Suprapubic skin (tissue), 4 donors: Measurements from ENCODE around the gene USP2. TPM values are rescaled to one million over a fixed set of nuclear protein-coding genes. Genes with fewer than 3 reads are reported as not detected.
A peak's percentile ranks its signal among the peaks of the same experiment; 100 is the strongest.

Experiments
- DNase-seq, 2 donors: peaks; one replicate each; pipeline ENCODE4 v3.0.0-alpha.2; 2019; ENCODE audit warnings: low spot score in 2 of 2
- H3K27ac ChIP-seq: fragments of 200-600 bp; sonication (generic); one replicate; pipeline ENCODE4 v1.5.1; 2019
- H3K27me3 ChIP-seq: fragments of 200-600 bp; sonication (generic); one replicate; pipeline ENCODE4 v1.5.1; 2019
- H3K36me3 ChIP-seq: fragments of 200-600 bp; sonication (generic); one replicate; pipeline ENCODE4 v1.5.1; 2019
- H3K4me1 ChIP-seq: fragments of 200-600 bp; sonication (generic); one replicate; pipeline ENCODE4 v1.5.1; 2019
- H3K4me3 ChIP-seq: fragments of 200-600 bp; sonication (generic); one replicate; pipeline ENCODE4 v1.5.1; 2019; ENCODE audit warnings: mild to moderate bottlenecking
- H3K9me3 ChIP-seq: fragments of 200-600 bp; sonication (generic); one replicate; pipeline ENCODE4 v1.5.1; 2019
- CTCF ChIP-seq, 2 donors: fragments of 200-600 bp in 1 of 2; fragments of 450-650 bp in 1 of 2; sonication (generic) in 1 of 2; IDR thresholded peaks; one replicate each; pipeline ENCODE4 v1.5.1; 2016 to 2019; ENCODE audit warnings: antibody characterized with exemption in 2 of 2, mild to moderate bottlenecking in 1 of 2, moderate library complexity in 1 of 2
- EP300 ChIP-seq: sonication (generic); formaldehyde crosslinking; IDR thresholded peaks from one replicate; pipeline ENCODE4 v1.6.1; 2017; ENCODE audit warnings: antibody characterized with exemption
- POLR2A ChIP-seq, 2 donors: fragments of 450-650 bp; IDR thresholded peaks; one replicate each; pipeline ENCODE4 v1.6.1; 2017; ENCODE audit warnings: antibody characterized with exemption in 2 of 2, mild to moderate bottlenecking in 2 of 2, moderate library complexity in 2 of 2
- POLR2AphosphoS5 ChIP-seq, 3 donors: sonication (generic); formaldehyde crosslinking; IDR thresholded peaks; one replicate each; pipeline ENCODE4 v1.6.1; 2017; ENCODE audit warnings: antibody characterized with exemption in 3 of 3
- WGBS: methylation state at CpG from one replicate; pipeline ENCODE4 v1.1.5; 2018; 5-methylcytosine and 5-hydroxymethylcytosine counted together
- total RNA-seq, 4 donors: library from RNA; depleted of rRNA; stranded (reverse); fragments of >200 nt; gene quantifications; one replicate each; pipeline ENCODE4 v1.1.0, GENCODE V29; 2016

Gene USP2
- total RNA-seq, 4 donors from 2014 or later: 5.9 to 25.4 (median 15.2) TPM

GRCh38 chr11:119361056-119361787, 20.3 kb downstream of the USP2 start:
- Histone ChIP-seq H3K36me3 (no peaks in the 10 kb centered on the region), H3K9me3 (no peaks in the 10 kb centered on the region), H3K4me3 (no peak overlapping the region), H3K27me3 (peaks cover 21% of the 10 kb centered on the region), H3K27ac (peak overlapping the region; percentile 43), H3K4me1 (peaks cover 49% of the 10 kb centered on the region)
- TF ChIP-seq POLR2A (IDR thresholded peaks at IDR 0.05) (no peak), EP300 (no peak), CTCF (IDR thresholded peaks at IDR 0.05) (no peak)
- DNase-seq: peak in 1 of 2 donors; percentile 61
- 38% methylated on average over 7 of the region's 8 CpGs for WGBS

GRCh38 chr11:119359365-119360214, 21.9 kb downstream of the USP2 start:
- TF ChIP-seq POLR2A (IDR thresholded peaks at IDR 0.05) (no peak), CTCF (IDR thresholded peaks at IDR 0.05) (no peak), EP300 (no peak), POLR2AphosphoS5 (IDR thresholded peaks at IDR 0.05) (no peak)
- Histone ChIP-seq H3K36me3 (no peaks in the 10 kb centered on the region), H3K4me3 (no peak overlapping the region), H3K9me3 (no peaks in the 10 kb centered on the region), H3K27ac (no peak overlapping the region), H3K27me3 (peaks cover 12% of the 10 kb centered on the region), H3K4me1 (peaks cover 48% of the 10 kb centered on the region)
- DNase-seq: no peak
- WGBS: 81% methylated on average over 5 of the region's 10 CpGs

GRCh38 chr11:119357074-119357473, 24.4 kb downstream of the USP2 start:
- Histone ChIP-seq H3K4me3 (peak overlapping the region; percentile 57), H3K27me3 (no peaks in the 10 kb centered on the region), H3K36me3 (no peaks in the 10 kb centered on the region), H3K27ac (no peak overlapping the region), H3K4me1 (peaks cover 37% of the 10 kb centered on the region), H3K9me3 (no peaks in the 10 kb centered on the region)
- TF ChIP-seq CTCF (IDR thresholded peaks at IDR 0.05): no peak
- no peak for TF ChIP-seq EP300
- no peak for TF ChIP-seq POLR2A (IDR thresholded peaks at IDR 0.05)
- TF ChIP-seq POLR2AphosphoS5 (IDR thresholded peaks at IDR 0.05): no peak
- no peak for DNase-seq
- 55% methylated on average over 10 of the region's 13 CpGs for WGBS

- no peaks in the 10 kb centered on the region for H3K27me3 ChIP-seq
- no peaks in the 10 kb centered on the region for H3K36me3 ChIP-seq
- peak; percentile 73 to 92 for DNase-seq
- peak overlapping the region; percentile 57 for H3K4me3 ChIP-seq
- no peaks in the 10 kb centered on the region for H3K9me3 ChIP-seq
- no peak overlapping the region for H3K27ac ChIP-seq
- peak; percentile 57 to 92 for TF ChIP-seq CTCF (IDR thresholded peaks at IDR 0.05)
- TF ChIP-seq EP300: no peak
- peaks cover 31% of the 10 kb centered on the region for H3K4me1 ChIP-seq
- 0% methylated on average over 39 of the region's 54 CpGs for WGBS
These were observed 25.0 kb downstream of the USP2 start for GRCh38 chr11:119356349-119357031.
